Measurements from ENCODE around the gene EIF4ENIF1.
"Not testable (repeated sequence)": the region's sequence is repeated elsewhere in the genome, so short reads cannot be mapped to it uniquely, and the experiment has no call there.

Gene EIF4ENIF1, protein sequence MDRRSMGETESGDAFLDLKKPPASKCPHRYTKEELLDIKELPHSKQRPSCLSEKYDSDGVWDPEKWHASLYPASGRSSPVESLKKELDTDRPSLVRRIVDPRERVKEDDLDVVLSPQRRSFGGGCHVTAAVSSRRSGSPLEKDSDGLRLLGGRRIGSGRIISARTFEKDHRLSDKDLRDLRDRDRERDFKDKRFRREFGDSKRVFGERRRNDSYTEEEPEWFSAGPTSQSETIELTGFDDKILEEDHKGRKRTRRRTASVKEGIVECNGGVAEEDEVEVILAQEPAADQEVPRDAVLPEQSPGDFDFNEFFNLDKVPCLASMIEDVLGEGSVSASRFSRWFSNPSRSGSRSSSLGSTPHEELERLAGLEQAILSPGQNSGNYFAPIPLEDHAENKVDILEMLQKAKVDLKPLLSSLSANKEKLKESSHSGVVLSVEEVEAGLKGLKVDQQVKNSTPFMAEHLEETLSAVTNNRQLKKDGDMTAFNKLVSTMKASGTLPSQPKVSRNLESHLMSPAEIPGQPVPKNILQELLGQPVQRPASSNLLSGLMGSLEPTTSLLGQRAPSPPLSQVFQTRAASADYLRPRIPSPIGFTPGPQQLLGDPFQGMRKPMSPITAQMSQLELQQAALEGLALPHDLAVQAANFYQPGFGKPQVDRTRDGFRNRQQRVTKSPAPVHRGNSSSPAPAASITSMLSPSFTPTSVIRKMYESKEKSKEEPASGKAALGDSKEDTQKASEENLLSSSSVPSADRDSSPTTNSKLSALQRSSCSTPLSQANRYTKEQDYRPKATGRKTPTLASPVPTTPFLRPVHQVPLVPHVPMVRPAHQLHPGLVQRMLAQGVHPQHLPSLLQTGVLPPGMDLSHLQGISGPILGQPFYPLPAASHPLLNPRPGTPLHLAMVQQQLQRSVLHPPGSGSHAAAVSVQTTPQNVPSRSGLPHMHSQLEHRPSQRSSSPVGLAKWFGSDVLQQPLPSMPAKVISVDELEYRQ

DNA sequence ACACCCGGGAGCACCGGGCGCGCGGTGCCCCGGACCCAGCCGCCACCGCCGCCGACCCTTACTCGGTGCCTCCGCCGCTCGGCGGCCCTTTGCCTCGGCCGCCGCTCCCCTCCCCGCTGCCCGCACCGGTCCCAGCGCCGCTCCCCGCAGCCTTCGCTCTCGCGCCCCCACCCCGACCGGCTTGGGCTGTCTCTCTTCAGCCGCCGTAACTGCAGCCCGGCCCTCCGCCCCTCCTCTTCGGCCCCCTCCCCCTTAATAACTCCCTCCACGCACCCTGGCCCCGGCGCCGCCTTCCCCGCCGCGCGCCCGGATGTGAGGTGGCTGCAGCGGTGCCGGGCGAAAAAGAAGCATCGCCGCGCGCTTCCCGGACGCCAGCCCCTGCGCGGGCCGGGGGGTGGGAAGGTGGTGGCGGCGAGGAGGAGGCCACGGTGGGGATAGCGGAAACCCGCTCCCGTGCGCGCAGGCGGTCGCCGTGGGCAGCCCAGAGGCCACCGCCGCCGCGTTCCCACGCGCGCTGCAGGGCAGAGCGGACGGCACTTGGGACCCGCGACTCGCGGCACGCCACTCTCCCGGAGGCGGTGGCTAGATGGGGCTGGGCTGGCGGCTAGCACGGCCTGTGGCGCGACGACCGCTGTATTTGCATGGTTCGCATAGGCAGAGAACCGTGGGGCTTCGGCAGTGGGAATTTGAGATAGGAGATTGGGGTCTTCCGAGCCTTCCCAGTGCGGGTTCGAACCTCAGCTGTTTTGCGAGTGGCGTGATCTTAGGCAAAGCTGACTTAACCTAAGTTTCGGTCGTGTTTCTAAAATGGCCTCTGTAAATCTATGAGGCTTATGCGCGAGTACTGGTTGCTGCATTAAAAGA is at the start of gene EIF4ENIF1:
Gene EIF4ENIF1, minus strand, starts transcription at position 211 of the 864 bp plus-strand sequence. CDS start 1,124 bp downstream, outside the sequence.
- peak; percentile 16 for DNase-seq

DNA sequence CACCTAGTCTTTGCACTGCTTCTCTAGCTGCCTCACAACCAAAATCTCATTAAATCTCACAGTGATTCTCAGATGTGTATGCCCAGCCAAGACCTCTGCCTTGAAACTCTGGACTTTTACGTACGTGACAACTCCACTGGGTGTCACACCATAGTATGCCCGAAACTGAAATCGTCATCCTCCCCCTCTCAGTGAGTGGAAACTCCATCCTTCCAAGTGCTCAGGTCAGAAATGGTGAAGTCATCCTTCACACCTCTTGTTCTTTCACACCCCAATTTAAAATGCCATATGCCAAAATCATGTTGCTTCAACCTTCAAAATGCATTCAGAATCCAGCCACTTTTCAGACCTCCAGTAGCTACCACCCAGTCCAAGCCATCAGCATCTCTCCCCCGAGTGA is 49.2 kb upstream of the EIF4ENIF1 start:
- no peak for DNase-seq

DNA sequence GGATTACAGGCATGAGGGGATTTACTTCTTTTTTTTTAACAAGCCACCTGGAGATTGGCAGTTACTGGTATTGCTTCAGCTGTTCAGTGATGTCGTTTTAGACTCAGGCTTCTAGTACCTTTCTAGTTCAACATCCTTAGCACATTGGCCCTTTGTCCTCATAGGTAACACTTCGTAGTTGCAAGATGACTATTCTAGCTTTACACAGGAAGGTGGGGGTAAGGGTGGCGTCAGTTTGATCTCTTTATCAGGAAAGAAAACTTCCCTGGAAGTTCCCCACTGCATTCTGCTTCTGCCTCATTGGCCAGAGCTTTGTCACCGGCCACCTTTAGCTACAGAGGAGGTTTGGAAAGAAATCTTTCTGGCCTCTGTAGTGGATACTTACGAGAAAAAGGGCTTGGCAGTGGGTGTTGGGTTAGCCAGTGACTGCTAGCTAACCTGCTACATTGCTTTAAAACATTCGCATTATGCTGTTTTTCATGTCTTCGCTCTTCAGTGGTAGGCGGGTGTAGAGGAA is 47.4 kb upstream of the EIF4ENIF1 start:
- no peak for DNase-seq

DNA sequence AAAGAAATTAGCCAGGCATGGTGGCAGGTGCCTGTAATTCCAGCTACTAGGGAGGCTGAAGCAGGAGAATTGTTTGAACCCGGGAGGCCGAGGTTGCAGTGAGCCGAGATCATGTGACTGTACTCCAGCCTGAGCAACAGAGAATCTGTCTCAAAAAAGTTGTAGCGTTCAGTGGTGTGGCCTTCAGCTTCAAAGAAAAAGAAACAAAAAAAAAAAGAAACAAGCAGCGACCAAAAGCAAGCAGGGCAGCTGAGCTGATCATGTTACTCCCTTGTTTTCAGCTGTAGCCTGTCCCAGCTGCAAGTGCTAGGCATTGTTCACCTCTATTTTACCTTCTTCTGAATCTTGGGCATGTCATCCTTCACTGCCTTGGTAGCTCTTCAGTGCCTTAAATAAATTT is 43.7 kb upstream of the EIF4ENIF1 start:
- DNase-seq: no peak

DNA sequence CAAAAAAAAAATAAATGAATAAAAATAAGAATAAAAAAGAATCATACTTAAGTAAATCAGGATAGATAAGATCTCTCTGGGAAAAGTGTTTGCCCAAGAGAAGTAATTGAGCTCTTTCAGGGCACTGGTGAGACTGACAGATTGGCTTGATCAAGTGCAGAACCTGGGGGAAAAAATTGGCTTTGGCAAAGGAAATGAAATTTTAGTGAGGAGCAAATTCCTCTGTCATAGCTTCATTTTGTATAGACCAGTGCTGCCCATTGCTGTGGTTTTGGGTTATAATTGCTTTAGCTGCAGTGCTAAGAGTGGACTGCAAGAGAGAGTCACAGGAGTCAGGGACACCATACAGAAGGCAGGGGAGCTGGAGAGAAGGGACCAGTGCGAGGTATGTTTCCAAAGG is 42.4 kb upstream of the EIF4ENIF1 start:
- no peak for DNase-seq

DNA sequence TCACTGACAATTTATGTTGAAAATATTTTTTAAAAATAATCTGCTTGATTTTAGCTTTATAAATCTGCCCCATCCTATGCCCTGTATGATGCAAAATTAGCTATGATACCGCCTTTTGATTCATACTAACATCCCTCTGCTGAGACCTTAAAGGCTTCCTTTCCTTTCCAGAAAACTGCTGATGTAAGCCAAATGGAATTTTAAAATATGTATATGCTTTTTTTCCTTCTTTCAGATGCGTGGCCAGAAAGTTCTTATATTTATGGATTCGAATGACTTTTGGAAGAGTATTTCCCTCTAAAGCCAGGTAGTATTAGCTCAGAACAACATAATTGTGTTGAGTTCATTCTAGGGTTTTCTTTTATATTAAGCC is 41.2 kb upstream of the EIF4ENIF1 start:
- no peak for DNase-seq

DNA sequence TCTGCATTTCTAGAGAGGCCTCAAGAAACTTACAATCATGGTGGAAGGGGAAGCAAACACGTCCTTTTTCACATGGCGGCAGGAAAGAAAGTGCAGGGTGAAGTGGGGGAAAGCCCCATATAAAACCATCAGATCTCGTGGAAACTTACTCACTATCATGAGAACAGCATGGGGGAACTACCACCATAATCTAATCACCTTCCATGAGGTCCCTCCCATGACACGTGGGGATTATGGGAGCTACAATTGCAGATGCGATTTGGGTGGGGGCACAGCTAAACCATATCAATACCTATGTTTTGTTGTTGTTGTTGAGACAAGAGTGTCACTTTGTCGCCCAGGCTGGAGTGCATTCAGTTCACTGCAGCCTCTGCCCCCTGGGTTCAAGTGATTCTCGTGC is 36.6 kb upstream of the EIF4ENIF1 start:
- no peak for DNase-seq

DNA sequence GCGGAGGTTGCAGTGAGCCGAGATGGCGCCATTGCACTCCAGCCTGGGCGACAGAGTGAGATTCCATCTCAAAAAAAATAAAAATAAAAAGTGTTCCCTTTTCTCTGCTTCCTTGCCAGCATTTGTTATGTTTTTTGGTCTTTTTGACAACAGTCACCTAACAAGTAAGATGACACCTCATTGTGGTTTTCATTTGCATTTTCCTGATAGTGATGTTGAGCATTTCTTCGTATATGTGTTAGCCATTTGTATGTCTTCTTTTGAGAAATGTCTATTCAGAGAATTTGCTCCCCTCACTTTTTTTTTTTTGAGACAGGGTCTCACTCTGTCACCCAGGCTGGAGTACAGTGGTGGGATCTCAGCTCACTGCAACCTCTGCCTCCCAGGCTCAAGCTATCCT is 34.5 kb upstream of the EIF4ENIF1 start:
- not testable (repeated sequence) for DNase-seq

DNA sequence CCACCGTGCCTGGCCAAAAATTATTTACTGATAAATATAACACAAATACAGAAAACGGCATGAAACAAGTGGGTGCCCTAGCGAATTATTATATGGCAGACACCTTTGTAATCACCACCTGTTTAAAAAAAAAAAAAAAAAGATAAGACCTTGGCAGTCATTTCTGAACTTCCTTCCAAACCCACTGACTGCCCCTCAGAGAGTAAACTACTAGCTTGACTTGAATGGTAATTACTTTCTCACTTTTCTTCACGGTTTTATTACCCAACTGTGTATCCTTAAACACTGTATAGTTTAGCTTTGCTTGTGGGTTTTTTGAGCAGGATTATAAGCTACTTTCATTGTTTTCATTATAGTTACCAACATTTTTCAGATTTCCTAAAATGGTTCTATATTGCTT is 30.4 kb upstream of the EIF4ENIF1 start:
- no peak for DNase-seq

DNA sequence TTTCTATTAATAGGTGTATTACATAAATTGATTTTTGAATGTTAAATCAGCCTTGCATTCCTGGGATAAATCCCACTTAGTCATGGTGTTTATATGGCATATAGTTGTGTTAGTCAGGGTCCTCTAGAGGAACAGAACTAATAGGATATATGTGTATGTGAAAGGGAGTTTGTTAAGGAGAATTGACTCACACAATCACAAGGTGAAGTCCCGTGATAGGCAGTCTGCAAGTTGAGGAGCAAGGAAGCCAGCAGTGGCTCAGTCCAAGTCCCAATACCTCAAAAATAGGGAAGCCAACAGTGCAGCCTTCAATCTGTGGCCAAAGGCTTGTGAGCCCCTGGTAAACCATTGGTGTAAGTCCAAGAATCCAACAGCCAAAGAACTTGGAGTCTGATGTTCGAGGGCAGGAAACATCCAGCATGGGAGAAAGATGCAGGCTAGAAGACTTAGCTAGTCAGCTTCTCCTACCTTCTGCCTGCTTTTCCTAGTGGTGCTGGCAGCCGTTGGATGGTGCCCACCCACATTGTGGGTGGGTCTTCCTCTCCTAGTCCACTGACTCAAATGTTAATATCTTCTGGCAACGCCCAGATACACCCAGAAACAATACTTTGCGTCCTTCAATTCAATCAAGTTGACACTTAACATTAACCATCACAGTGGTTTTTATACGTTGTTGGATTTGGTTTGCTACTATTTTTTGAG is 19.6 kb upstream of the EIF4ENIF1 start:
- no peak for DNase-seq

DNA sequence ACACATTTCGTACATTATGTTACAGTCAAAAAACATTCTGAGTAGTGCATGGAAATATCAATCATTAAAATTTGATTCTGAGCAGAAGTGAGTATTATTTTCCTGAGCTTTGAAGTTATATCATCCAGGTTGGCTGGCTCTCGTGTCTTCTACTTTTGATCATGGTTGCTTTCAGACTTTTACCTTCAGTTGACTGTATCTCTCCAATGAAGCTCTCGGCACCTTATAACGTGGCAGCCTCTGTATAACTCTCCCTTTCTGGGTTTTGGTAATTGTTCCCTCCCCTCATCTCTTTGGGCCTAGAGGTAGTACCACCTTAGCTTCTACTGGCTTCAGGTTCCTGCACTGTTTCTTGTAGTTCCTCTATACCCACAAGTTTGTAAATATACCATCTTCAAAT is 18.9 kb upstream of the EIF4ENIF1 start:
- no peak for DNase-seq

DNA sequence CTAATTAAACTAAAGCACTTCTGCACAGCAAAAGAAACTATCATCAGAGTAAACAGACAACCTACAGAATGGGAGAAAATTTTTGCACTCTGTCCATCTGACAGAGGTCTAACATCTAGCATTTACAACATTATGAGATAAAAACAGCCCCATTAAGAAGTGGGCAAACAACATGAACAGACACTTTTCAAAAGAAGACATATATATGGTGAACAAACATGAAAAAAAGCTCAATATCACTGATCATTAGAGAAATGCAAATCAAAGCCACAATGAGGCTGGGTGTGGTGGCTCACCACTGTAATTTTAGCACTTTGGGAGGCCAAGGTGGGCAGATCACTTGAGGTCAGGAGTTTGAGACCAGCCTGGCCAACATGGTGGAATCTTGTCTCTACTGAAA is 17.9 kb upstream of the EIF4ENIF1 start:
- DNase-seq: not testable (repeated sequence)

DNA sequence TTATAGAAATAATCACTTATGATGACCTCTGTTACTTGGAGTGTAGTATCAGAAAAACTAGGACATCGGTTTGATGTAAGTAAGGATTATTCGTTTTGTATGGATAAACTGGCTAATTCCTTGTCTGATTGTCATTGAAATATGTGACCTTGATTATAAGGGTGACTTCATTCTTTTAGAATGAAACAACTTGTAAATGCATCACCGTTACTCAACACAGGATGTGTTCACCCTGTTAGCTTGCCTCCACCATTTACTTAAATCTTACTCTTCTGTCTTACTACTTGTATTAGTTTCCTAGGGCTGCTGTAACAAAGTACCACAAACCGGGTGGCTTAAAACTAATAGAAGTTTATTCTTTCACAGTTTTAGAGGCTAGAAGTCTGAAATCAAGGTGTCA is 14.6 kb upstream of the EIF4ENIF1 start:
- DNase-seq: no peak

DNA sequence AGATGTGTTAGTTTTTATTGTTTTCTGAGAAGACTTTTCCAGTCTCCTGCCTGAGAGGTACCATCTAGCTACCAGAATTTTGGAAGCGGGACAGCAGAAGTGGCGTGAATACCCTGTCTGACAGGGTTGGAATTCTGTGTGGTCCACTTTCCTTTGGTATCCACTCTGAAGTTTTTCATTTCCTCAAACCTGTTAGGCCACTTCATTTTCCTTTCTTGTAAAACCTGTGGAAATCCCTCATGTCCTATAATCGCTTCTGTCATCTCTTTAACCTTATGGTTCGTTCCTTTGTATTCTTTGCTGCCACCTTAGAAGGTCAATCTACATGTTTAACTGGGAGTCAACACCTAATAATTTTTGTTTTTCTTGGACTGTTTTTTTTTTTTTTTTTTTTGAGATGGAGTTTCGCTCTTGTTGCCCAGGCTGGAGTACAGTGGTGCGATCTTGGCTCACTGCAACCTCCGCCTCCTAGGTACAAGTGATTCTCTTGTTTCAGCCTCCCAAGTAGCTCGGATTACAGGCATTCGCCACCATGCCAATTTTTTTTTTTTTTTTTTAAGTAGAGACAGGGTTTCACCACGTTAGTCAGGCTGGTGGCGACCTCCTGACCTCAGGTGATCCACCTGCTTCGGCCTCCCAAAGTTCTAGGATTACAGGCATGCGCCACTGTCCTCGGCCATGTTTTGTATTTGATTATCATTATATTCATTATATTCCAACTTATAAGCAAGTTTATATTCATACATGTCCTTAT is 13.7 kb upstream of the EIF4ENIF1 start:
- DNase-seq: no peak

DNA sequence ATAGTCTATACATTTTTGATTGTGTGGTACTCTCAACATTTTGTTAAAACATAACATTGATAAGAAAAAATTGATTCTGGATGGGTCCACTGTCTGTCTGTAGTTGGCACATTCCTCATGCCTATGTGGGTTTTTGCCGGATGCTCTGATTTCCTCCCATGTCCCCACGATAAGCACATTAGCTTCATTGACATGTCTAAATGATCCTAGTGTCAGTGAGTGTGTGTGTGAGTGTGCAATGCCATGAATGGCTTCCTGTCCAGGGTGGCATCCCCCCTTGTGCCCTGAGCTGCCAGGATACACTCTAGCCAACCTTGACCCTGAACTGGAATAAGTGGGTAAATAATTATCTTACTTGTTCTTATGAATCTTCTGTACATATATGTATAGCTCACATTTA is 12.1 kb upstream of the EIF4ENIF1 start:
- no peak for DNase-seq

DNA sequence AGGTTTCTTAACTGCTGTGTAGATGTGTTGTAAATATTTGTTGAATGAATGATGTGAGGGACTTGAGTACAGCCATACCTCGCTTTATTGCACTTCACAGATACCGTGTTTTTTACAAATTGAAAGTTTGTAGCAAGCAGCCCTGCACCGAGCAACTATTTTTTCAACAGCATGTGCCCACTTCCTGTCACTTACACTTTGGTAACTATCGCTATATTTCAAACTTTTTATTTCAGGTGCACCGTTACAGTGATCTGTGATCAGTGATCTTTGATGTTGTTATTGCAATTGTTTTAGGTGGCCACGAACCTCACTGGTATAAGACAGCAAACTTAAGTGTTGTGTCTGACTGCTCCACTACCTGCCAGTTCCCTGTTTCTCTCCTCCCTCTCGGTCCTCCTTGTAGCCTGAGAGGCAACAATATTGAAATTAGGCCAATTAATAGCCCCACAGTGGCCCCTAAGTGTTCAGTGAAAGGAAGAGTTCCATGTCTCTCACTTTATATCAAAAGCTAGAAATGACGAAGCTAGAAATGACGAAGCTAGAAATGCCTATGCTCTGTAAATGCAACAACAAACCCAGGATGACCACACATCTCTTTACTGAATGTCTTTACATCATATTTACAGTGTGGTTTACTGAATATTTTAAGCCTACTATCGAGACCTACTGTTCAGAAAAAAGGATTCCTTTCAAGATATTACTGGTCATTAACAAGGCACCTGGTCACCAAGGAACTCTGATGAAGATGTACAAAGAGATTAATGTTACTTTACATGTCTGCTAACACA is 7.7 kb upstream of the EIF4ENIF1 start:
- DNase-seq: no peak

DNA sequence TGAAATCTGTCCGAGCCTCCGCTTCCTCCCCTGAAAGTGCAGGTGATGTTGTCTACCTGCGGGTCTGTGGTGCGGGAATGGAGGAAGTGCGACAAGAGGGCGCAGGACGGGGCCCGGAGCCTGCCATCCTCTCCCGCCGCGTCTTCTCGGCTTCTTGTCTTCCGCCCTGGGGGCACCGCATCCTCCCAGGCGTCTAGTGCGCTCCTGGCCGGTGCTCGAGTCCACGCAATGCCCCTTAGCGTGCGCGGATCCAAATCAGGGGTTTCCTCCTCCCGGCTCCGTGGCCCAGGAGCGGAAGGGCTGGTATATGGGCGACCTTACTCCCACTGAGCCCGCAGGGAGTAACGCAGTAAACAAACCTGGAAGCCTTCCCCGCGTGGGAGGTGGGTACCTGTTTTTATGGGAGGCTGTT is 7.1 kb upstream of the EIF4ENIF1 start:
- no peak for DNase-seq

DNA sequence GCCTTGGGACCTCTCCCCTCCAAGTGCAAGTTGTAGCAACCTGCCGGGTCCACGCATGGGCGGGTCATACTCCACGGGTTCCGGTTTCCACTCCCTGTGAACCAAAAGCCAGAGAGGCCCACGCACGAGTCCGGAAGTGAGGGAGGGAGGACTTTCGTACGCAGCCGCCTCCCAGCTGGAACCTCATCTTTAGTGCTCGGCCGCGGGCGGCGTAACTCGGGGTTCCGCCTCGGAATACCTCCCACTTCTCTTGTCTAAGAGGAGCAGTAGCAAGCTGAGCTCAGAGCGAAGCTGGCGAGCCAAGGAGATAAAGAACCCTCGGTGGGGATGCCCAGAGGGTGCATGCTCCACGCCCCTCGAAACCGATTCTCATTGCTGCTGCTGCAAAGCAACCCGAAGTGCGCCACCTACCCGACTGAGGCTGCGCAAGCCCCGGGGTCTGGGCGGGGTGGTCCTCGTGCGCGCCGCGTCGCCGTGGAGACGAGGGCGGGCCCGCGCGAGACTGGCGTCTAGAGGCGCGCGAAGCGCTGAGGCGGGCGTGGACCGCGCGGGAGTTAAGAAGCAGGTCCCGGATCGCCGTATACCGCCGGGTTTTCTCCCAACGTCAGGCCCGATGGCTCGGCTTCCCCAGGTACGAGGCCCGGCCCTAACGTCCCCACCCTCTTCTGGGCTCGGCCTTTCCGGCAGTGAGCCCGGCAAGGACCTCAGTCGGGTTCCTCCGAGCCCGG is 6.5 kb upstream of the EIF4ENIF1 start, which contains the start of gene SFI1:
Gene SFI1, plus strand, starts transcription at position 530 of the 728 bp plus-strand sequence. CDS start 11,749 bp downstream, outside the sequence.
- peak; percentile 60 for DNase-seq

DNA sequence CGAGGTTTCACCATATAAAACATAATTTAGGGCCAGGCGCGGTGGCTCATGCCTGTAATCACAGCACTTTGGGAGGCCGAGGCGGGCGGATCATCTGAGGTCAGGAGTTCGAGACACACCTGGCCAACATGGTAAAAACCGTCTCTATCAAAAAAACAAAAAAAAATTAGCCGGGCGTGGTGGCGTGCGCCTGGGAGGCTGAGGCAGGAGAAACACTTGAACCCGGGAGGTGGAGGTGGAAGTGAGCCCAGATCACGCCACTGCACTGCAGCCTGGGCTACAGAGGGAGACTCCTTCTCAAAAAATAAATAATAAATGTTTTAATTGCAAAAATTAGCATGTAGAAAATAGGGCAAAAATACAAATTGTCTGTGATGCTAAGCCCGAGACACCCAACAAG is 5.7 kb upstream of the EIF4ENIF1 start:
- DNase-seq: no peak

Data from DMS 273 treated with DMSO at 0.1 percent for 48 hours (cell line).